ENCODE measurements around the gene FAM83F. TPM values are rescaled to one million over a fixed set of nuclear protein-coding genes. Genes with fewer than 3 reads are reported as not detected.

FAM83F gene
- total and polyA plus RNA-seq, 10 of the 15 experiments (the other 5 are each of a cell fraction or from before 2014, with no cell fraction given), result 0.01 to 0.05 (median 0.01) TPM; not detected in 7

- ATAC-seq, result no peak
- TF ChIP-seq ZNF274 (IDR thresholded peaks at IDR 0.05; ENCODE audit: insufficient read depth, insufficient read length) (no peak), FOXM1 (IDR thresholded peaks at IDR 0.05; ENCODE audit: low read depth, low read length) (no peak), RCOR1 (conservative IDR thresholded peaks at IDR 0.05; ENCODE audit: low read depth, low read length) (no peak), MTA3 (IDR thresholded peaks at IDR 0.05; ENCODE audit: borderline replicate concordance, low read length) (no peak), CBX5 (IDR thresholded peaks at IDR 0.05; ENCODE audit: low read depth) (no peak), KLF5 (IDR thresholded peaks at IDR 0.05; ENCODE audit: partially characterized antibody) (no peak), YBX1 (IDR thresholded peaks at IDR 0.05) (no peak), TCF12 (IDR thresholded peaks at IDR 0.05; ENCODE audit: low read depth, low read length) (no peak), NBN (IDR thresholded peaks at IDR 0.05) (no peak), TARDBP (IDR thresholded peaks at IDR 0.05; ENCODE audit: borderline replicate concordance) (no peak), IKZF2 (IDR thresholded peaks at IDR 0.05) (no peak), CTCF (IDR thresholded peaks at IDR 0.05 in 2 of 3, conservative IDR thresholded peaks at IDR 0.05 in 1 of 3; ENCODE audit: control insufficient read depth in 2 of 3, extremely low read depth in 1 of 3, insufficient read depth in 1 of 3, low read depth in 3 of 3, low read length in 3 of 3) (no peak), HSF1 (IDR thresholded peaks at IDR 0.05; ENCODE audit: low read depth, low read length) (no peak), NKRF (conservative IDR thresholded peaks at IDR 0.05) (no peak), NR2C2 (IDR thresholded peaks at IDR 0.05; ENCODE audit: borderline replicate concordance, control insufficient read depth, insufficient read length, low read depth) (no peak)
- intact Hi-C loops (cut with micrococcal nuclease; ENCODE audit: unreplicated experiment), result no loop called here
- no peak overlapping the region for H3K4me3 ChIP-seq
- H3K27ac ChIP-seq (ENCODE audit: control insufficient read depth, insufficient read depth), result no peak overlapping the region
- ChIA-PET RAD21 (ENCODE audit: unreplicated experiment) (no interaction called here), CTCF (interaction anchor here (1.3 kb wide), 1 partner anchor 27 kb away, joined by 5 read pairs; no protein-coding TSS in a partner anchor), SMC1A (ENCODE audit: uncharacterized antibody, unreplicated experiment) (no interaction called here), POLR2A (no interaction called here)
- peaks cover 3 to 14% of the 10 kb centered on the region in 2 experiments for H3K27me3 ChIP-seq (replicated peaks in 1 of 2; ENCODE audit: control insufficient read depth in 2 of 2, insufficient read depth in 2 of 2, low read length in 1 of 2)
- in situ Hi-C loops (cut with MboI), result no loop called here
- H4K20me1 ChIP-seq (ENCODE audit: control insufficient read depth, insufficient read depth), result no peaks in the 10 kb centered on the region
- no peaks in the 10 kb centered on the region for H3K79me2 ChIP-seq (ENCODE audit: control insufficient read depth, insufficient read depth, low read length)
- no peak overlapping the region for H2AFZ ChIP-seq (ENCODE audit: control insufficient read depth, low read depth, low read length)
- no TSS peak for BruUV-seq (replicated peaks)
- no peaks in the 10 kb centered on the region for H3K9me3 ChIP-seq (replicated peaks; ENCODE audit: control insufficient read depth, insufficient read depth, low read length)
- WGBS (ENCODE audit: insufficient coverage, insufficient replicate concordance, low lambda C conversion rate, missing lambda C conversion rate), result 41% methylated on average over 11 of the region's 11 CpGs
- no peaks in the 10 kb centered on the region for H3K4me1 ChIP-seq (ENCODE audit: control insufficient read depth, insufficient read depth, low read length)
- no peak overlapping the region for H3K9ac ChIP-seq (ENCODE audit: control insufficient read depth, insufficient read depth, low read length)
- H3K36me3 ChIP-seq (ENCODE audit: control insufficient read depth in 2 of 2, insufficient read depth in 2 of 2, low read length in 1 of 2), result no peaks in the 10 kb centered on the region
- DNase-seq (ENCODE audit: low read depth, low spot score), result no peak
- H3K4me2 ChIP-seq (ENCODE audit: control insufficient read depth, insufficient read depth), result no peak overlapping the region
- no peak for FAIRE-seq
Measured at GRCh38 chr22:39997939-39998726, 3.4 kb downstream of the FAM83F start.

Data from GM12878 (cell line).